ENCODE measurements around the gene CNKSR3.

The CNKSR3 gene

GRCh38 chr6:154500769-154501577 is 9.5 kb downstream of the CNKSR3 start:
- peak in 1 of 2 experiments; percentile 15 for DNase-seq

DNA sequence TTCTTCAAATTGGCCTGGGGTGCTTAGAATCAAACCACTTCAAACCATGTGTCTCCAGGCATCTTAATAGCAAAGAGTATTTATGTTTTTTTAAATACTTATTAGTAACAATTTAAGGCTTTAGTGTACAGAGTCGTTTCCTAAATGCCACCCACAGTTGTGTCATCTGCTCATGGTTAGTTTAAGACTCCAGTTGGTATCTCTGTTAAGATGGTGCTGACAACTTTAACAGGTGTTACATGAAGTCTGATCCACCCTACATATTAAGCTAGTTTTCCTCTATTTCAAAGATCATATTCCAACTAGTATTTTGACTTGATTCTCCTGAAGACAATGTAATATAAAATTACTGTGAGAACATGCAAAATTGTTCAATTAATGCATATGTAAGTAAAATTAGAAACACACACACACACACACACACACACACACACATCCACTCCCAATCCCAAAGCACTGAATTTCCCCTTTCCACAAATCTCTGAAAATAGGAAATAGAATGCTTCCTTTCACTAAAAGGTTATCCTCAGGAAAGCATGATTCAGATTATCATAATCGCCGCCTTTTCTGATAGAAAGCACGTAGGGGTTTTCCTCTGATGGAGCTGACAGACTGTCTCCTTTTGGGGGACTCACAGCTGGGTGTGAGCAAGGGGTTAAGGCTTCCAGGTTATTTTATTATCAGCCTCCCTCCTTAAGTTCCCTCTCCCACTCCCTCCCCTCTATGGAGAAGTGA is 10.5 kb downstream of the CNKSR3 start:
- DNase-seq: no peak

- no peak for DNase-seq
Measured at GRCh38 chr6:154498340-154498934, 12.0 kb downstream of the CNKSR3 start.

DNA sequence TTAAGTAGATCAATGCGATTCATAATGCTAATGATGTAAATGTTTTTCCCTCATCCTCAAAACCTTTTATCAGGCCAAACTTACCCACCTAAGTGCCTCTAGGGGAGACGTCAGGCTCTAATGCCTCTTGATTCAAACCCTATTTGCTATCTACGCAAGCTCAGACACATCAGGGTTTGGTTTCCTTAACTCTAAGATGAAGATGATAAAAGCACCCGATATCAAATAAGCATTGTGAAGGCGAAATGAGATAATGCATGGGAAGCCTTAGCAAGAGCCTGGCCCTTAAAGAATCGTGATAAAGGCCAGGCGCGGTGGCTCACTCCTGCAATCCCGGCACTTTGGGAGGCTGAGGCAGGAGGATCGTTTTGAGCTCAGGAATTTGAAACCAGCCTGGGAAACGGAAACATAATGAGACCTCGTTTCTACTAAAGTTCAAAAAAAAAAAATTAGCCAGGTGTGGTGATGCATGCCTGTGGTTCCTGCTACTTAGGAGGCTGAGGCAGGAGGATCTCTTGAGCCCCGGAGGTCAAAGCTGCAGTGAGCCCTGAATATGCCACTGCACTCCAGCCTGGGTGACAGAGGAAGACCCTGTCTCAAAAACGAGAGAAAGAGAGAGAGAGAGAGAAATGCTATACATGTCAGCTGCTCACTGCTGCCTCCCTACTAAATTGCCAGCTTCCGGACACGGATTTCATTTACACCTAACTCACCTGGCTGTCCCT is 13.5 kb downstream of the CNKSR3 start:
- no peak for DNase-seq

GRCh38 chr6:154496186-154496585 is 14.3 kb downstream of the CNKSR3 start:
- no peak for DNase-seq

GRCh38 chr6:154494592-154495311 is 15.7 kb downstream of the CNKSR3 start:
- DNase-seq: no peak

- no peak for DNase-seq
Measured at GRCh38 chr6:154491567-154492470, 18.7 kb downstream of the CNKSR3 start.

DNA sequence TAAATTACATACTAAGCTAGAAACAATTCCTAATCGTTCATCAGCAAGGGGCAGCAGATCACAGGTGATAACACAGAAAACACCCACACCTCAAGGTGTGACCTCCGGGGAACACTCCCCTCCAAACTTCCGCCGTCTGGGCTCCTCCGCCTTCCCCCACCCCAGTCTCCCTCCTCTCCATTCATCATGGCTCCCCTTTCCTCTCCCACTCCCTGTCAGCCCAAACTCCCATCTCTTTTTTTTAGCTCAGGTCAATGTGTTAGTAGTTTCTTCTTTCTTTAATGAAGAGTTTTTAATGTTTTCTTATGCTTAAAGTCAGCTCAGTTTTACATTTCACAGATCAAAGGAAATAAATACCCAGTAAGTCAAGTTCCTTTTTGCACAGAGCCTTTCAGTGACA is 20.7 kb downstream of the CNKSR3 start:
- no peak for DNase-seq

- DNase-seq: no peak
Measured at GRCh38 chr6:154488802-154489437, 21.6 kb downstream of the CNKSR3 start.

GRCh38 chr6:154488248-154488593 is 22.3 kb downstream of the CNKSR3 start:
- no peak for DNase-seq

DNA sequence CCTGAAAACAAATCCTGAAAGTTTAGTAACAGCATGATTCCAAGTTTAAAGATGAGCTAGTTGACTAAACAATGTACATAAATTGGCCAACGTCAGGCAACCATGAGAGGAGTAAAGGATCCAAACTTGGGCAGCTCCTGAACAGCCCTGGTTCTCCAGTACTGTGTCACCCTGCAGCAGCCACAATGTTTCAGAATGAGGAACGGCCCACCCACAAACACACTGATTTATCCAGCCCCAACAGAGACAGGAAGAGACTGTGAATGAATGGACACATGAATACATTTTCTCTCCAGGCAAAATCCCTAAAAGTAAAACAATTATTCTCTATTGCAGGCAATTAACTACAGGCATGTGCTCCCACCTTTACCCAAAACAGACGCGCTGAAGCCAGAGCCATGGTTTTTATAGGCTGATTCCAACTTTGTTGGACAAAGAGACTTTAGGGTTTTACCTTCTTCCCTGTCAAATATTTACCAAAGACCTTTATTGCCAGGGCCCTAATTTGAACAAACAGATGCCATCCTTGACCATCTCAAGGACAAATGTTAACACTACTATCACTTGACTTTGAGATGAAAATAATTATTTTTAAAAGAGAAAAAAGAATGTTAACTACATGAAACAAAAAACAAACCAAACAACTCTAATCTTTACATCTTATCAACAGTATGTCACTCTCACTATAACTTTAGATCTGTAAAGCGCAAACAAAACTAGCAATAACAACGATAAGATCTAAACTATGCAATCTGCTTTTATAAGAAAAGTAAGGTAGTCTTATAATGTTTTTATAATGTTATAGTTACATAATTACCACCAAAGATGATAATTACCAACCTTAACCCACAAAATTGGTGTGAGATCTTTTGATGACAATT is 22.9 kb downstream of the CNKSR3 start:
- no peak for DNase-seq

DNA sequence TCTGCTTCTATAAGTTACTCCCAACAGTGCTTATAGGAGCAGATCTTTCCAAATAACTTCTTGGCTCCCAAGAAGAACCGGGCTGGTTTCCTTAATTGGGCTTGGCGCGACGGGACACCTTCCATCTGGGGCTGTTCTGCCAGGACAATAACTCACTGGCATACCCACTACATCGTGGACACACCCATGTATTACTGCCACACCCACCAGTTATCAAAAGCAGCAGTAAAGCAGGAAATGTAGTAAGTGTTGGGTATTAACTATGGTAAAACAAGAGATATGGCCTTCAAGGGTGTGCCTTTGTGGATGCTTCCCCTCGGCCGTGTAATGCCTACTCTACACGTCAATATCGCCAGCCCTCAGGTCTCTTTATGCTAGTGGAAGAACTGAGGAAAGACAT is 24.7 kb downstream of the CNKSR3 start:
- no peak for DNase-seq

GRCh38 chr6:154484942-154485341 is 25.5 kb downstream of the CNKSR3 start:
- no peak for DNase-seq

DNA sequence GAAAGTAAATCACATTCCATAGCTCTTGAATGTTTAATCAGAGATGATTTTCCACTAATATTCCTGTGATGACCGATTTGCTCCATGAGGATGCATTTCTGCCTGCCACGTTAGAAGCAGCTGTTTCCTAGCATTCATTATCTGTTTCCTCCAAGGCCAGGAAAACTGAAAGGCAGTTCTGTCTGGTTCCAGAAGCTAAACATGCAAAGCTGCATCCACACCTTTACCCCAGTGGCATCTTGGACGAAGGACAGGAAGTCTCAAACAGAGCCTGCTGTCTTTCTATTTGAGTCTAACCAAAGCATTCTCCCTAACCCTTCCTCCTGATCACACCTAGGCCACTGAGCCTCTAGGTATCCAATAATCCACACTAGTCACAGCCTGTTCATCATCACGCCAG is 27.6 kb downstream of the CNKSR3 start:
- no peak for DNase-seq

DNA sequence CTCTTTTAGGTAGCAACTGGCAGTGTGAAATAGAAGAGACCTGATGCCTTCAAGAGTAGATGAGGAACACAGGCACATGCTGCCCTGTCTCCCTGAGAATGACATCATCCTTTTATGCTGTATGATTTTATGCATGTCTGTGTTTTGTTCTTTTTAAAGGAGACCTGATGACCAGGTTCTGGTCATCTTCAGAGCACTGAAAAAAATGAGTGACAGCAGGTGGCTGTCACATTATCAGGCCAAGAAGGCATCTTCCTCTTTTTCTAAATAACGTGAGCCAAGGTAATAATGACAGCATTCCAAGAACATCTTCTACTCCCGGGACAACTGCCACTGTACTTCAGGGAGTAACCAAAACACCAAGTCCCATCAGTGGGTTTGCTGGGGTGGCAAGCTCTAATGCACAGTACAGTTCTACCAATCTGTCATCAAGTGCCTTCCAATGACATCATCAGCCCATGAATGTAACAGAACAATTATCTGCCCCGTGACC is 28.9 kb downstream of the CNKSR3 start:
- no peak for DNase-seq

DNA sequence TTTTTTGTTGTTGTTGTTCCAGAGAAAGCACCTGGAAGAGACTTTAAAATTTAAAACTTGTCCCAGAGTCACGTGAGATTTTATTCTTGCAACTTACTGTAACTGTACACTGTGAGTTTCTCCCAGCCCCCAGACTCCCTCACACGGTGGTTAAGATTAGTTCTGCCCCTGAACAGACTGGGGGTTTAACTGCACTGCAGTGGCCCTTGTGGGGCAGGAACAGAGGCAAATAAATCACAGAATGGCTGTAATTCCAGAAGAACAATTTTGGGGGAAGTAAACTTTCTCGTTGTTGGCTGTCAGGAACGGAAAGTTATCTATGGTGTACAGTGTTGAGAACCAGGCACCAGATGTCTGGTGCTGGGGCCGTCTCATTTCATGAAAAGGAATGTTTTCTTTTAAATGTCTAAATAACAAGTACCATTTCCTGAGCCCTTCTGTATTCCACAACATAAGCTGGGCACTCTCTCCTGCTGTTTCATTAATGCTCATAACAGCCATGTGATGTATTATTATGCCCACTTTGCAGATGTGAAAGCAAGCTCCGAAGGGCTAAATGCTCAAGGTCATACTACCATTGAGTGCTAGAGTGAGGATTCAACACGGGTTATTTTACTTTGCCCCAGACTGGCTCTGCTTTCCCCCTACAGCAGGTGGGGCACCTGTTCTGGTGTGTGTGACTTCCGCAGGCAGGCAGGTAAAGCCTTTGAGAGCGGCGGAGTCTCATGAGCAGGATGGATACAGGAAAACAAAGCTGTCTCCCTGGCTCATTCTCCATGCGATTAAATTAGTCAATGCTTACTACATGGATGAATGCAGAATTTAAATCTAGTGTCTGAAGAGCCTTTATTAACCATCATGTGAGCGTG is 30.5 kb downstream of the CNKSR3 start:
- no peak for DNase-seq

DNA sequence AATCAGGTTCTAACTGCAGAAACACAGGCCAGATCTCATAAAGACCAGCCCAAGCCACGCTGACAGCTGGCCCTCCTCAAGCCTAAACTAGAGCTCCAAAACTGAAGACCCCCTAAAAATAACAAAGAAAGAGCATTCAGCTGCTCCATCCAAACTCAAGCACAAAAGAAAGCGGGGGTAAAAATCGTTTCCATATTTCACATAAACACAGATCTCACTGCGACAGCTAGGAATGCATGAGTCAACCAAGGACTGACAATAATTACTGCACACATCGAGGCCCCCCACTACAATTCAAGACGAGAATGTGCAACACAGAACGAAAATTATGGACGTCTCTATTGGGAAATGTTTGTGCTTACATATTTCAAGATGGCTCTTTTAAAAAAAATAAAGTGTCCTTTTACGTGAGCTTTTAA is 31.1 kb downstream of the CNKSR3 start:
- no peak for DNase-seq

GRCh38 chr6:154478701-154479060 is 31.8 kb downstream of the CNKSR3 start:
- DNase-seq: no peak

All from AML-193 (cell line).